Inferior parietal cortex (tissue), 1 donor: ENCODE results near the gene PEAK1.

Experiments used
- DNase-seq: peaks from one replicate; pipeline ENCODE4 v3.0.0-alpha.2; 2016; ENCODE audit errors: extremely low spot score

PEAK1 gene

DNA sequence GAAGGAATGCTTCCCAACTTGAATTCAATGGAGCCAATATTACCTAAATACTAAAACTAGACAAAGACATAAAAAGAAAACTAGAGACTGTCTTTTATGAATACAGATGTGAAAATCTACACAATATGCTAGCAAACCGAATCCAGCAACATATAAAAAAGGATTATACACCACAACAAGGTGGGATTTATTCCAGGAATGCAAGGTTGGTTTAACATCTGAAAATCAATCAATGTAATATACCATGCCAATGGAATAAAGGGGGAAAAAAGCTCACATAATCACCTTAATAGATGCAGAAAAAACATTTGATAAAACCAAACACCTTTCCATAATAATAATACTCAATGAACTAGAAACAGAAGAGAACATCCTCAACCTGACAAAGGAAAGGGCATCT, 279.7 kb downstream of the PEAK1 start:
- no peak for DNase-seq

DNA sequence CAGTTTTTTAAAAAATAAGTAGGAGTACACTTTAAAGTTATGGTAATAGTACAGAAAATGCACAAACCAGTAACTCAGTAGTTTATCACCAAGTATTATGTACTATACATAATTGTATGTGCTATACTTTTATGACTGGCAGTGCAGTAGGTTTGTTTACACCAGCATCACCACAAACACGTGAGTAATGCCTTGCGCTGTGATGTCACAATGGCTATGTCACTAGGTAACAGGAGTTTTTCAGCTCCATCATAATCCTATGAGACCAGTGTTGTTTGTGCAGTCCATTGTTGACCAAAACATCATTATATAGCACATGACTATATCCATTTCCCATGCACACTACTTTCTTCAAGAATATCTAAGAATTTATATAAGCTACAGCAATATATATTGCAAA, 280.6 kb downstream of the PEAK1 start:
- no peak for DNase-seq

DNA sequence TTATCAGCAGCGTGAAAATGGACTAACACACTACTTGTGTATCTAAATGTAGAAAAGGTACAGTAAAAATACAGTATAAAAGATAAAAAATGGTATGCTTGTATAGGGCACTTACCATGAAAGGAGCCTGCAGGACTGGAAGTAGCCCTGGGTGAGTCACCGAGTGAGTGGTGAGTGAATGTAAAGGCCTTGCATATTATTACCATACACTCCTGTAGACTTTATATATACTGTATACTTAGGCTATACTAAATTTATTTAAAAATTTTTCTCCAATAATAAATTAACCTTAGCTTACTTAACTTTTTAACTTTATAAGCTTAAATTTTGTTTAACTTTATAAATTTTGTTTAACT, 281.8 kb downstream of the PEAK1 start:
- DNase-seq: no peak

DNA sequence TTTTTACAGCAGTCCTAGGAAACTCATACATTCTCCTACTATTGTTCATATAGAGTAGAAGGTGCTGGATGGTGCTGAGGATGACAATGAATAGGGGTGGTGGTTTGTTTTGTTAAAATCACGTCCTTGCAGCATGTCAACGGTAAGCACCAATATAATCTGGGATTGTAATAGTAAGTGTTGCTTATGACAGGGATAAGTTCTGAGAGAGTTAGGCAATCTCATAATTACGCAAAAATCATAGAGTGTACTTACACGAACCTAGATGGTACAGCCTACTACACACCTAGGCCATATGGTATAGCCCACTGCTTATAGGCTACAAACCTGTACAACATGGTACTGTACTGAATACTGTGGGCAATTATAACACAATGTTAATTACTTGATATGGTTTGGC, 284.7 kb downstream of the PEAK1 start:
- no peak for DNase-seq

DNA sequence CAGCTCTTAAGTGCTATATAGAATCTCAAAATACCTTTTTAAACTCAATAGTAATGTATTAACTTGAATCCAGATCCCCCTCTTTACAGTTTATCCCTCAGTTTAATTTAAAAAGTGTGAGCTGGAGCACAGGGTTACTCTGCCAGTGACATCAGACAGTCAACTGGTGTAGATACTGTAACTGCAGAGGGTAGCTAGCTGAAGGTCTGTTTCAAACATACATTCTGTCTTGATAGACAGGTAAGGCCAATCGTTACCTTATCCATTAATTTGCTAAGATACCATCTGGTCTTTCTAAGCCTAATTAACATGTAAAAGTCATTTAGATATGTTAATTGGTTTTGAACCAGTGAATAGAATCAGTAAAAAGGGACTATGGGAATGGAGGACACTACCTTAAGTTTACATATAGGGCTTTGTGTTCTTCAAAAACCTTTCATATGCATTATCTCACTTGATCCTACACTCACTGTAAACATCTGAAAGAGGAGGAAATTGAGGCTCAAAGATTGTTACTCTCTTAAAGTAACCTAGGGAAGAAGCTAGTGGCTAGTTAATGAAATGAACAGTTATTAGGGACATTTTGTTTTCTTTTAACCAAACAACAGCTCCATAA, 289.5 kb downstream of the PEAK1 start:
- no peak for DNase-seq

DNA sequence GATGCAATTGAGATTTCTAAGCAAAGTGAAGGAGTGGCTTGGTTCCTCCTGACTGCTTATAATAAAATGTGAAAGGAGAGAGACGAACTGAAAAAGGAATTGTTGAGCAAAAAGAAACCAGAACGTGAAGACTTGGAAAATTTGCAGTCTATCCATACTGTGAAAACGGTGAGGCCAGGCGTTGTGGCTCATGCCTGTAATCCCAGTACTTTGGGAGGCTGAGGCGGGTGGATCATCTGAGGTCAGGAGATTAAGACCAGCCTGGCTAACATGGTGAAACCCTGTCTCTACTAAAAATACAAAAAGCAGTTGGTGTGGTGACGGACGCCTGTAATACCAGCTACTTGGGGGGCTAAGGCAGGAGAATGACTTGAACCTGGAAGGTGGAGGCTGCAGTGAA, 292.3 kb downstream of the PEAK1 start:
- DNase-seq: no peak

DNA sequence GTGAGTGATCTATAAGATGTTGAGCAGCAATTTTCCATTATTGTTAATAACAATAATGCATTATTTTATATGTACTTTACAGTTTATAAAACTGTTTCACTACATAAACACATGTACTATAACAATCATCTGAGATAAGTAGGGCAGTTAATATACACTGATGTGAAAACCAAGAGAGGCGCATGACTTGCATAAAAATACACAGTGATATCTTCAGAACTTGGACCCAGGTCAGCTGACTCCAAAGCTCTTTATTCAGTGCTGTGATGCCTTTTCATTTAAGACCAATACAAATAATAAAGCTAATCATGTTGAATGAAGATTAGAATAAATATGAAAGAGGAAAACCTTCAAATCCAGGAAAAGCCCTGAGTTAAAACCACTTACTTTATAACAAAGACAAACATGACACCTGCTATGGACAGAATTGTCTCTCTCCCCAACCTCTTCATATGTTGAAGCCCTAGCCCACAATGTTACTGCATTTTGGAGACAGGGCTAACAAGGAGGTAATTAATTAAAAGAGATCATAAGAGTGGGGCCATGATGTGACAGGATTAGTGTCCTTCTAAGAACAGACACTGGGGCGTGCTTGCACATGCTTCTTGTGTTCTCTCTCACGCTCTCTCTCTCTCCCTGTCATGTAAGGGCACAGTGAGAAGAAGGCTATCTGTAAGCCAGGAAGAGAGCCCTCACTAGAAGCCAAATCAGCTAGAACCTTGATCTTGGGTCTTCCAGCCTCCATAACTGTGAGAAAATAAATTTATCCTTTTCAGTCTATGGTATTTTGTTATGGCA, 293.2 kb downstream of the PEAK1 start:
- no peak for DNase-seq

DNA sequence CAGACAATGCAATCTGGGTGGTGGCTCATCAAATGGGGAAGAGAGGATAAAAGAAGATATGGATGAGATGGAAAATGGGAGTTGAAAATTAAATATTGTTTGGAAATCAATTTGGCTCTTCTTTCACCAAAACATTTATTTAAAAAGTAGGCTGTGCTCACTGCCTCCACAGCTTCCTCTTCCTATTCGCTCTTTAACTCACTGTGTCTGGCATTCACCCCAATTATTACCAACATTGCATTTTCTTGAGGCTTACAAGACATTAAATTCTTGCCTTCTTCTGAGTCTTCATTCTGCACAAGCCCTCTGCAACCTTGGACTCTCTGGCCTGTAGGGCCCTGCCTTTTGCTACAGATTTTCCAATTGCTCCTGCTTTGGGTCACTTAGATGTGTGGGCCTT, 296.1 kb downstream of the PEAK1 start:
- DNase-seq: no peak

DNA sequence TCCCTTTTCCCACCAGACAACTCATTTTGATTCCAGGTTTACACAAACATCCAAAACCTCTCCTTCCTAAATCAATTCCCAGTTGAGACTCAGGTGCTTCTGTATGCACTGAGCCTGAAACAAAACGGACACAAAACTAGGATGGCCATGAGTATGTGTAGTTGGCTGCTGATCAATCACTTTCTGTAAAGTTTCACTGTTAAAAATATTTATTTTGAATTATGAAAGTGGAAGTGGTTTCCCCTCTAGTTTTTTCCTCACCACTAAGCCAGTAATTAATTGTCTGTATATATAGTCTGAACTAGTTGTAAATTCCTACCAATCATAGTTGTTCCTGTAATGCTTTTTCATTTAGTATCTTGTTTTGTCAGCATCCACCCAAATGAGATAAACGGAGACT, 297.3 kb downstream of the PEAK1 start:
- DNase-seq: no peak

DNA sequence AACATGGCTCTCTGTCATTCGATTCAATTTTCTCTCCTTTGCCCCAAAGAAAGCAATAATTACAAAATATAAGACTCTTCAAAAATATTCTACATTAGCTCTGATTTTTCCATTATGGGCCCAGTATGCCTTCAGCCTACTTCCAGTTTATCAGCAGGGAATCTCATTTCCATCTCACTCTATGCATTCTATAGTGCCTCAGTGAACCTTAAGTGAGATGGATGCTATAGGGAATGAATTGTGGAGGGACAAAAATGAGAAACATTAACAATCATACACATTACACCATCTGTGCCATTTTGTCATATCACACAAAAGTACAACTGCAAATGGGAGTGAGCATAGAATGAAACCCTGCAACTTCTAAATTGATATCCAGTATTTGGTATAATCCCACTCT, 298.3 kb downstream of the PEAK1 start:
- DNase-seq: no peak

DNA sequence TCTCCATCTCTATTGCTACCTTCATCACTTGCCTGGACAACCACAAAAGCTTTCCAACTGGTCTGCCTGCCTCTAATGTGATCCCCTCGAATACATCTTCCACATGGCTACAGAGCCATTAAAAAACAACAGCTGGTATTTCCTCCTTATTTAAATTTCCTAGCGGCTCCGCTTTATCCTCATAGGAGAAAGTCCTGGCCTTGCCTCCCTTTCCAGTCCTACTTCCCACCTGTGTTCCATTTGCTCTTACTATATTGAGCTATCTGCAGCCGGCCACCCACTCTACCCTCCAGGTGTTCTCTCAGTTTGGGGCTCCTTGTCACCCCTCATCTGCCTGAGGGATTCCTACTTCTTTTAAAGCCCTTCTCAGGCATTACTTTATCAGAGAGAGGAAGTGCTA, 299.3 kb downstream of the PEAK1 start:
- no peak for DNase-seq

DNA sequence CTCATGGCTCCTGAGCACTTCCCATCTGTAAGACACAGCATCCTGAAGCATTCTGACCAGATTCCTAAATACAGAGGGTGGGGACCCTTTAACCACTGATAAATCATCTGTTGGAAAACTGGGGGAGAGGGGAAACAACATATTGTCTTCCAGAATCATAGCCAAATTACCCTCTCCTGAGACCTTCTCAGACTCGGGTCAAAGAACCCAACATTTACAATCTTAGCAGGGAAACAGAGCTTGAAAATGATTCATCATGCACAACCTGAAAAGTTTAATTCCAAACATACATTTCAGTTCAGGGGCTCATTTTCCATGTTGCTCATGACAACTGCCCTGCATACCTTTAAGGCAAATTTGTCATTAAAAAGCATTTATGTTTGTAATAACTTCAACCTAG, 300.5 kb downstream of the PEAK1 start:
- DNase-seq: no peak

DNA sequence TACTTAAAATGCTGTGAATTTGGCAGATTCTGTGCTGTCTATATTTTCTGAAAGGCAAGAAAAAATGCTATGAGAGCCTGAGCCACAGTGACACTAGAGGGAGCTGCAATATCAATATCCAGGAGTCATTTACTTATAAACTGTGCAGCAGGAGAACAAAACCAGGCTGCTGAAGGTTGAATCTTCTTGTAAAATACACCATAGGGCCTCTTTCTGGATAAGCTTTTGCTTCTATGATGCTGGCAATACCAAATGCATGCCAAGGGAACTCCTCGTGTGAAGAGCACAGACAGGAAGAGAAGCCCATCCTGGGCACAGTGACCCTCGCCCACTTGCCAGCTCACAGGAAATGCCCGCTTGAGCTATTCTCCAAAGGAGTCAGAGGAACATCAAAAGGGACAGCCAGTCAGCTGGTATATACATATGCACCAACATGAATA, 301.0 kb downstream of the PEAK1 start:
- DNase-seq: peak; percentile 80

DNA sequence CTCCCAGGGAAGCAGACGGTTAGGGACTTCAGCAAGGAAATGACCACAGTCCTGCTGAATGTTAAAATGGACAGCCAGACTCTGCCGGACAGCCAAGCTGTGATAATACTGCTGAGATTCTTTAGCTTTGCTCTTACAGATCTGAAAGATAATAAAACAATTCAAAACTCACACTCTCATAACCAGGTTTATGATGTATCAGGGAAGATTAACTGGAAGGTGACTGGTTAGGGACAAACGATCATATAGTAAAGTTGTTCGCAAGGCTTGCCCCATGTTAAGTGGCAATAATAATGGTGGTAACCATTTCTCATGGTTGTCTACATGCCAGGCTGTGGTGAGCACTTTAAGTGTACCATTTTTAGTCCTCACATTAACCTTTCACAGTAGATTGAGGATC, 304.7 kb downstream of the PEAK1 start:
- no peak for DNase-seq

DNA sequence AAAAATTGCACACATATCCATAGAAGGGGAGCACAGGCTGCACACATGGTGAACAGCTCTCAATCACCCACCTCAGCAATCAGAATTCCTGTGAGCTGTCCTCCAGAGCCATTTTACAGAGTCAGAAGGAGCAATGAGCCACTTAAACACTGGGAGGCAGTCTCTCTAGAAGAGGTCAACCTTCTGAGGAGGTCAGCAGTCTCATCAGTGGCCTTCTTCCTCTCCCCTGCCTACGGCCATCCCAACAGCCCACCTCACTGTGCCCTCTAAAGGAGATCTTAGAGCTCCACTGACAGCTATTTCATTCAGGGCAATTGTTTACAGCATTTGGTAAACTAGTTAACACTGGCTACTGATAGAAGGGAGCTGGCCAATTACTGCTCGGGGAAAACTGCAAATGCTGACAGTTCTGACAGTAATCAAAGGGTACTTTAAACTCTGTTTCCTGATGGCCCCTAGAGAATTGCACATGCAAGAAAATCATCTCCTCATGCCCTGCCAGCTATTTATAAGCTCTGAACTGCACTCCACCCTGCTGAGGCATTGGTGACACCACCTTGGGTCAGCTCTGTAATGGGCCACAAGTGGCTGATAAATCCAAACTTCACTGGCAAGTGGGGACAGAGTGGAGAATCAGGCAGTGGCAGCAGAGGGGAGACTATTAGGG, 306.9 kb downstream of the PEAK1 start:
- DNase-seq: no peak

DNA sequence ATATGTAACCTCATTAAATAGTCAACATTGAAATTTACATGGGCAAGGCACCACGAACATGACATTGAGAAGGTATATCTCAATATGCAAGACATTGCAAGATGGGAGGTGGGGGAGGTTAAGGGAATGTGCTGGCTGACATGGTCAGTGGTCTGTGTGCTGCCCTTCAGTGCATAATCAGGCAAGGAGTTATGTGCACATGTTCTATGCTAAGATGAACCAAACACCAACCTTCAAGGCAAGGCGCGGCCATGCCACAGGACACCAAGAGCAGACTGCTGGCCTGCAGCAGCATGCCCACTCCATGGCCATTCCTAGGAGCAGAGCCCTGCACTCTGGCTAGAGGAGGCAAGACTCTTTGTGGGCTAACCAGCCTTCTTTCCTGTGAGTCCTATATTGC, 308.1 kb downstream of the PEAK1 start:
- DNase-seq: no peak

DNA sequence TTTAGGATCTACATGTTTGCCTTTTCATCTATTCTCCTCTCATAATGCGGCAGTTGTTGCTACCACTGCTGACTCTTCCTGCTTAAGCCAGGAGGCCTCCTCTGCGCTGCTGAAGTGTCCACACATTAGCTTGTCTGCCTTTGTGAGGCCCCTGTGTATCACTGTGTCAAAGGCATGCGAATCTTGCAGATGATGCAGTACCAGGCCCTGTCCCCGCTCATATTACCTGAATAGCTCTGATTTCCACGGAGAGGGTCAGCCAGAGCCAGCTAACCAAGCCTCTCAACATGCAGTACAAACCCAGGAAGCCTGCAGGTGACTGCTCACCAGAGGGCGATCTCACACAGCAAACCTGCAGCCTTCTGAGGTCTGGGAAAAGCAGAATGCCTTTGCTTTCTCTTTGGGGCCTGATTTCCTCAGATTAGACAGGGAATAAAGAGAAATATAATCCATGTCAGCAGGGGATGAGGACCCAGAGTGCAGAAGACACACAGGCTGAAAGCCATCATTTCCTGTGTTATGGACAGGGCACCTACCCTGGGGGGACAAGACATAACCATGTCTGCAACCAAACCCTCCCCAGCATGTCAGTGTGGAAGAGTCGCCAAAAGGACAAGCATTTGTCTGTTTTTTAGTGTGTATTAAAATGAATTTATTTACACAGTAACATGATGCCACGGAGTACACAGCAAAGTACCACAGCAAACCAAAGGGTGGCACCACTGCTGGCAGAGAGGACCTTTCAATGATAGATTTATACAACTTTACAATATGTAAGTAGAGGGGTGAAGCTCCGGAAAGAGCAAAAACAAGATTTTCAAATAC, 312.2 kb downstream of the PEAK1 start:
- DNase-seq: peak; percentile 58

DNA sequence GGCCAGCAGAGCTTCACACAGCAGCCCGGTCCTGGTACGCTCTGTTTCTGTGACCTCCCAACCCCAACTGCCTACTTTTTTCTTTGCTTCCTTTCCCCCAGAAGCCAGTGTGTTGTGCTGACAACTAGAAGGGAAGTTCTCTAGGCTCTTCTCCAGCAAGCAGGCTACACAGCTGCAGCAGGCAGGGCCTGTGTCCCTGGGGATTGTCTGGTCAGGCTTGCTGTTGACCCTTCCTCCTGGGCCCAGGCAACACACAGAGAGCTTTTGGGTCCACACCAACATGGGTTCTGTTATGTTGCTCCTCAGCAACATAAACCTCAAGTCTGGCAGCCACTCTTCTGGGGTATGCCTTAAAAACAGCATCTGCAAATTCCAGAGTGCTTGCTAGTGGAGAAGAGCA, 312.8 kb downstream of the PEAK1 start:
- DNase-seq: no peak

DNA sequence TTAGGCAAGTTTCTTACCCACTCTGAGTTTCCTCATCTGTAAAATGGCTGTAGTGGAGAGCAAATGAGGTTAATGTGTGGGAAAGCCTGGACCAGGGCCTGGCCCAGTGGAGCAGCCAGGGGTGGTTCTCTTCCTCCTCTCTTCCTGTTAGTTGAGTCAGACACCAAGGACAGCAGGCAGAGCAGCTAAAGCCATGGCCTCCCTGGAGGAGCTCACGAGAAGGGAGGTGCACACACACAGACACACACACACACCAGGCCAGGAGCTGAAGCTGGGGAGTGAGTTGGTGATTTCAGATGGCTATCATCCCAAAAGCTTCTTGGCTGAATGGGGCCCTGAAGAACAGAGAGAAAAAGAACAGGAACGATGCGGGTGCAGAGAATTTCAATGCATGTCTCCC, 315.7 kb downstream of the PEAK1 start:
- DNase-seq: no peak

DNA sequence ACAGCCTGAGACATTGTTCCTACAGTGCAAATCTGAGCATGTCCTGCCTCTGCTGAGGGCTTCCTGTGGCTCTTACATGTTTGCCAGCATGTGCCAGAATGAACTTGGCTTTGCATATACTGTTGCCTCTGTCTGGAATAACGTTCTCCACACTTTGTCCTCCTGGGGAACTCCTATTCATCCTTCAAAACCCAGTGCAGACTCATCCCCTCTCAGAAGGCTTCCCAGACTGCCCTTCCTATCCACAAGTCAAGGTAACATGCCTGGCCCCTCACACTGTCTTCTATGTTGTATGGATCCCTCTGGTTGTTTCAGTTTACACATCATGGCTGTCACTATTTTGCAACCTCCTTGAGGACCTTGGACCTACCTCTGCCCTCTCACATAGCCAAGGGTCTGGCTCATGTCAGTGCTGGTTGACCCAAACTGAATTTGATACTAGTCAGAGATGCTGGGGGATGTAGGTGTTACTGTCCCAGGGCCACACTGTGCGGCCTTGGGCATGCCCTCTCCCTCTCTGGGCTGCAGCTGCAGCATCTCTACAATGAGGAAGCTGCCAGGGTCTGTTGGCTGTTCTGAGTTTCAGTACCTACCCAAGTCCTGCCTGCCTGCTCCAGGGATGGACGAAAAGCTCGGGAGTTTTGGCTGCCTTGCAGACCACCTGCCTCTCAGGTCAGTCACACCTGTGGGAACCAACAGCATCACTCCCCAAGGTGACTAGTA, 320.0 kb downstream of the PEAK1 start:
- DNase-seq: no peak

DNA sequence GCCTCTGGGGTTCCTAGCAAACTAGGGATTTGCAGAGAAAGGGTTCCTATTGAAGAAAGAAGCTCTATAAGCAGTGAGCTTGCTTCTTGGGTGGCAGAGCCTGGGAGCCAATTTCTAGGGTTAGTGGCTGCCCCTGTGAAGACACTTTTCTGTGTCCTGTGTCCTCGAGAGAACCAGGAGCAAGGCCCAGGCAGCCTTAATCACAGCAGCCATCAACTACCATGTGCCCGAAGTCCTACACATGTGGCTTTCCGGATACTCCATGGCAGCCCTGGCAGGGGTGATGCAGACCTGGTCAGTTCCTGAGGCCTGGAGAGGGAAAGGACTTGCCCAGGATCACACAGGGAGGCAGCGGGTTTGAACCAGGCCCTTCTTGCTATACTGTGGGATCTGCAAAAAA, 321.3 kb downstream of the PEAK1 start:
- DNase-seq: no peak

DNA sequence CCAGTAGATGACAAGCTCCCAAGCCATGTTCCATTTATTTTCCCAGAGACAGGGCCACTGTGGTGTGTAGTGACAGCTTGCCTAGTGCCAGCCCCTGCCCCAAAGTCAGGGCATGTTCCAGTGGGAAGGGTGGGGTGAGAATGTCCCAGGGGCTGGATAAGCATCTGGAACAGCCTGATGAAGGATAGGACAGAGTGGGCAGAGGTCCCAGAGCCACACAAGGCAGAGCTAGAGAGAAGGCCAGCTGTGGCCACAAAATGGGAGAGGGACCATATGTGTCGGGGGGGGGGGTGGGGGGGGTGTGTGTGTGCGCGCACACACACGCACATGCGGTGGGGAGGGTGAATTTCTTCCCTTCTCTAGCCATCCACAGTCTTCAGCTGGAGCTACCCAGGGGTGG, 322.0 kb downstream of the PEAK1 start:
- no peak for DNase-seq
